Activated naive CD4-positive, alpha-beta T cell treated with anti-CD3 and anti-CD28 coated beads, Interleukin-2, amount 50 U/mL, for 24 hours (primary cell): ENCODE results near the gene USP43.

Experiments used
- H3K27ac Mint-ChIP-seq: one replicate; pipeline ENCODE4 v1.8.0; 2021; ENCODE audit warnings: mild to moderate bottlenecking, mixed read lengths
- H3K27me3 Mint-ChIP-seq: one replicate; pipeline ENCODE4 v1.8.0; 2021; ENCODE audit warnings: mixed read lengths
- H3K36me3 Mint-ChIP-seq: one replicate; pipeline ENCODE4 v1.8.0; 2021; ENCODE audit warnings: mixed read lengths
- H3K4me1 Mint-ChIP-seq: one replicate; pipeline ENCODE4 v1.8.0; 2021; ENCODE audit warnings: mixed read lengths
- H3K4me3 Mint-ChIP-seq: one replicate; pipeline ENCODE4 v1.8.0; 2021; ENCODE audit warnings: mild to moderate bottlenecking, mixed read lengths
- H3K9me3 Mint-ChIP-seq: one replicate; pipeline ENCODE4 v1.8.0; 2021; ENCODE audit warnings: mixed read lengths

The USP43 gene

GRCh38 chr17:9772658-9773057, 127.3 kb downstream of the USP43 start:
- Mint-ChIP-seq H3K9me3 (peaks cover 5% of the 10 kb centered on the region), H3K36me3 (no peaks in the 10 kb centered on the region), H3K27me3 (peaks cover 7% of the 10 kb centered on the region), H3K27ac (no peak overlapping the region), H3K4me3 (no peak overlapping the region), H3K4me1 (no peaks in the 10 kb centered on the region)

- Mint-ChIP-seq H3K27ac (no peak overlapping the region), H3K4me3 (no peak overlapping the region), H3K4me1 (no peaks in the 10 kb centered on the region), H3K9me3 (peaks cover 5% of the 10 kb centered on the region), H3K36me3 (no peaks in the 10 kb centered on the region), H3K27me3 (peaks cover 7% of the 10 kb centered on the region)
Observed at GRCh38 chr17:9776911-9777310, 131.6 kb downstream of the USP43 start.
